GM18526 (cell line): ENCODE data around the gene ACY1.

Experiments used
- POLR2A ChIP-seq: IDR thresholded peaks from 3 replicates; pipeline ENCODE4 v1.6.1; 2011; ENCODE audit not compliant: insufficient read length; ENCODE audit errors: extremely low read depth

The ACY1 gene

DNA sequence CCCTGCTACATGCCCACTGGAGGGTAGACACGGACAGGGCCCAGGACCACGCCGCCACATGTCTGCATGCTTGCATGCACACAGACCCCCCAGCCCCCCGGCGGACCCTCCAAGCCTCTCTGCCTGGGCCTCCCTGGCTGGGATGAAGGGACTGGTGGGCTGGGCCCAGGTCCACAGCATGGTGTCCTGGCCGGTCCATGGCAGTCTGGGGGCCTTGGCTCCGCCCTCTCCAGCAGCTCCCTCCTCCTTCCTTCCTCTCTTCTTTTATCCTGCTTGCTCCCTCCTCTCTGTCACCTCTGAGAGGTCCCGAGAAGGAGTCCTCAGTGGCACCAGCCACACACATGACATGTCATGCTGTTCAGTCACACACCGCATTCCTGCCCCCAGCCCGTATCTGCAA is 48.6 kb downstream of the ACY1 start:
- TF ChIP-seq POLR2A = no peak

DNA sequence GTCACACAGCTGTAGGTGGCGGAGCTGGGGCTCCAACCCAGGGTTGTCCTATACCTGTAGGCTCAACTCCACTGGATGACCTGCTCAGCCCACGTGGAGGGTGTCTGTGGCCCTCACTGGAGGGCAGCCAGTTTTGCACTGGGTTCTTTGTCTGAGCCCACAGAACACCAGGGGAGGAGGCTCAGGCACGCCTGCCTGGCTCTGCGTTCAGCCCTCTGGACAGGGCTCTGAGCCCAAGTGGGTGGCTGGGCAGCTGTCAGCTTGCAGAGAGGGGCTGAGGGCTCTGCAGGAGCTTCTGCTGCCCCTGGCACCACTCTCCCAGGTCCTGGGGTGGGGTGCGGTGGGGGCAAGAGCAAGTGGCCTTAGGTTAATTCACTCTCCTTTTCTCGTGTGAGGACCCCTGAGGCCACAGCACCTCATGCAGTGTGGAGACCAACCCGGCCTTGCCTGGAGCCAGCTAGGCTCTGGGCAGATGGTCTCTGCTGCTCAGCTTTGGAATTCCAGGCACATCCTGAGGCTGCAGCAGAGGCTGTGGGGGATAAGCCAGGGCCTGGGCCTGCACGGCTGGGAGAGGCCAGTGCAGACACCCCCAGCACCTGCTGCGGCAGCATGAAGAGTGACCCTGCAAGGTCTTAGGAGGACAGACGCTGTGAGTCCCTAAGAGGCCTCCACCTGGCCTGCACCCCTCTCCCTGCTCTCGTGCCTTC is 49.5 kb downstream of the ACY1 start:
- TF ChIP-seq POLR2A = no peak

DNA sequence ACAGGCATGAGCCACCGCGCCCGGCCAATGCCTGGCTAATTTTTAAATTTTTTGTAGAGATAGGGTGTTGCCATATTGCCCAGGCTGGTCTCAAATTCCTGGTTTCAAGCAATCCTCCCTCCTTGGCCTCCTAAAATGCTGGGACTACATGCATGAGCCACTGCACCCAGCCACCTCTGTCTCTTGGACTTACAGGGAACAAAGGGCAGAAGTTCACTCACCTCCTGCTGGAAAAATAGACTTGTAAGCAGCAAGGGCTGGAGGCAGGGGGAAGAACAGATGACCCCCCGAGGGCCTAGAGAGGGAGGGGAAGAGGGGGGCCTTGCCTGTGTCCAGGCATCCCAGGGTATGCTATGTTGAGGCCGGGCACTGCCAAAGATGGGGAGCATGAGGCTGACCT is 50.9 kb downstream of the ACY1 start:
- no peak for TF ChIP-seq POLR2A

DNA sequence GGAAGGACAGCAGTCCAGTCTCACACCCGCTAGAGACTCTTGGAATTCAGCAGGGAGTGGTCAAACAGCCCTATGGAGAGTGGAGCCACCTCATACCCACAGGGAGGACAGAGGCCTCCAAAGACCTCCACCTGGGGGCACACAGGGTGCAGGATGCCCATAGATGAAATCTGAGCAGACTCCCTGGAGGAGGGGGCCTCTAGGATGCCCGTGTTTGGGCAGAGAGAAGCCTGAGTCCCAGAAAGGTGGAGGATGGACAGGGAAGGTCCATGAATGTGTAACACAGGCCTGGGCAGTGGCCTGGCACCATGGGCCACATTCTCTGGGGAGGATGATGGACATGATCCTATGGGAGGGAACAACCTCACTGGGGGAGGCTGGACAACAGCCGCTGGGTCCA is 51.3 kb downstream of the ACY1 start:
- no peak for TF ChIP-seq POLR2A

DNA sequence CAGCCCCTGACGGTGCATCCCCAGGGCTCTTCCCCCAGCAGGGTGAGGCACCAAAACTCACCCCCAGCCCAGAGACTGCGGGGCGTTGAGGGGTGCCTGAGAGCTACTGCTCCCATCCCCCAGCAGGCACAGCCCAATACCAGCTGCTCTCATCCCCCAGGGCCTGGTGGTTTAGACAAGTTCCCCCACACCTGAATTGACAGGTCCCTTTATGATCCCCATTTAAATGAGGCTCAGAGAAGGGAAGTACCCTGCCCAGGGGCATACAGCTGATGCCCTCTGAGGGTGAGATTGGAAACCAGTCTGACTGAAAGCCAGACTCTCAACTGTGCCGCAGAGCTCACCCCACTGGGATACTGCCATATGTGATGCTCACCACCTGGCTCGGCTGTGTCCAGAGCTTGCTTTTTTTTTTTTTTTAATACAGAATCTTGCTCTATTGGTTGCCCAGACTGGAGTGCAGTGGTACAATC is 52.9 kb downstream of the ACY1 start:
- TF ChIP-seq POLR2A = no peak

DNA sequence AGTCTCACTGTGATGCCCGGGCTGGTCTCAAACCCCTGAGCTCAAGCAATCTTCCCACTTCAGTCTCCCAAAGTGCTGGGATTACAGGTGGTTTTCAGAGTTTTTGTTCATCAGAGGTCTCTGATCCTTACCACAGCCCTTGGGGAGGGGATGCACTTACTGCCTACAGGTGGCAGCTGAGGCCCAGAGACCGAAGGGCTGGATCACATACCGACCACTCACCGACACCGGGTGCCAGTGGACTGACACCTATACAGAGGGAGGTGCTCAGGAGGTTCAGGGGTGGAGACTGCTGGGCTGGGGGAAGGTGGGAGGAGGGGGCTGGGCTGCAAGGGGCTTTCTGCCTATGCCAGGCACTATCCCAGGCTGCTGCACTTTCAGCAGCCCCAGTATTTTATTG is 53.5 kb downstream of the ACY1 start:
- no peak for TF ChIP-seq POLR2A

DNA sequence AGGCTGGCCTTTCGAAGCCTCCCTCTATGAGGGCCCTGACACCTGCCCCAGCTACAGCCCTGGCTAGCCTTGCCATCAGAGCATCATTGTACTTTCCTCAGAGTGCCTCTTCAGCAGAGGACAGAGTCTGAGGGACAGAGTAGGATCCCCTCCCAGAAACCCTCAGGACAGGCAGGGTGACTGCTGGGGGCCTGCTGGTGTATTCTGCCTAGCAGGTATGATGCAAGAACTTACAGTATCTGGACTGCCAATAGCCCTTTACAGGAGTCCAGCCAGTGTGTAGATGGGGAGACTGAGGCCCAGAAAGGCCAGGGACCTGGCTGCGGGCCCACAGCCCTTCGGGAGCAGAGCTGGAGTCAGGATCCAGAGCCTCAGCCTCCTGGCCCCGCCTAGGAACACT is 54.0 kb downstream of the ACY1 start:
- no peak for TF ChIP-seq POLR2A

DNA sequence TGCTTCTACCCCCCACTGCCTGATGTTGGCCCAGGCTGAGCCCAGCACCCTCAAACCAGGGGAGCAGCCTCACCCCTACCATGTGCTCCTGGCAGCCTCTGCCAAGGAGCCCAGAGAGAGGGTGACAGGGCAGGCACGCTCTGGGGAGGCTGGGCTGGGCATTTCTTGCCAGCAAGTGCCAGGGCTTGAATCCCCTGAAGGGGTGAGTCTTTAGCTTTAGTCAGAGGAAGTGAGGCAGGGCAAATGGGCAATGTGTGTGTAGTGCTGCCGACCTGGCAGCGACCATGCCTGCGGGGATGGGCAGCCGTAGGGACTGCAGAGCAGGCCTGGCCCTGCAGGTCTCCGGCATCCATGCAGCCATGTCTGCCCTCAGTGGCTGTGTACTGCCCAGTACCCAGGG is 54.9 kb downstream of the ACY1 start:
- no peak for TF ChIP-seq POLR2A
